GM18861 (cell line): ENCODE measurements around the gene SNX5.

Source experiments
- ATAC-seq: cut with Tn5 transposase; IDR thresholded peaks from one replicate; pipeline ENCODE4 v1.9.1; 2021; ENCODE audit not compliant: unreplicated experiment

SNX5 gene

DNA sequence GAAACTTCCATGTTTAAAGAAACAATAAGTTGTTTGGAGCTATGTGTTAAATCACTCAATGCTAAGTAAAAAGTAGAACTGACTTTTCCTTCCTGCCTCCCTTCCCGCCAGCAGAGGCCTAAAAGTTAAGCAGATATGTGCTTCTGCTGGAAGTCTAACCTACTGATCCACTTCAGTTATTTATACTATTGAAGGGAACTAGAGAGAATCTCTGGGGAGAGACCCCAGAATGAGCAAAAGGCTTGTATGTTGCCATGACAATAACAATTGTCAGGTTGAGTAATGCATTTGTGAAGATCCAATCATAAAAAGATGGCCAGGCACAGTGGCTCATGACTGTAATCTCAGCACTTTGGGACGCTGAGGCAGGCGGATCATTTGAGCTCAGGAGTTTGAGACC lies 25.0 kb upstream of the SNX5 start:
- no peak for ATAC-seq

DNA sequence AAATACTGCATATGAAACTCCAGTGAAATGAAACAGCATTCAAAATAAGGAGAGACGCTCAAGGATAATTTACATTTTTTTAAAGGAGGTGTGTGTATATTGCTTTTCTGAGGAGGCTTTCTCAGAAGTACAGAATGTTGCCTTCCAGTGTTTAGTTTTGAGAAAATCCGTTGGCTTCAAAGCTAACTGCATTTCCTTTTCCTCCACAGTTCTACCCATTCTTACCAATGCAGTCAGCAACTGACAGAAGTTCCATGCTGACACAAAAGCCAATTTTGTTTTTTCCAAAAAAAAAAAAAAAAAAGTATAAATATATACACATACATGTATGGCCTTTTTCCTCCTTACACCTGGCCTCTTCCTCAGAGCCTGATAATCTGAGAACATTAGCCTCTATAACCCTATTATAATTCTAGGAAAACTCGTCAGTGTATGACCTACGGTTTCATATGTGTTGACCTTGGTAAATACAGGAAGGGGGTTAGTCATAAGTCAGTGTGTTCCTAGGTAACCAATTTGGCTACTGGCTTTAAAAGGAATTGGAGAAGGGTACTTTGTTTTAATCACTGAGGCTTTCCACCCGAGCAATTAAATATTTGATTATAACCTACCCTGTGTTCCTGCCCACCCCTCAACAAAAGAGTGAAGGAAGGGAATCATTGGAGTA lies 24.4 kb upstream of the SNX5 start:
- ATAC-seq, result no peak

GRCh38 chr20:17992224-17992637 lies 23.6 kb upstream of the SNX5 start:
- peak; percentile 80 for ATAC-seq

- no peak for ATAC-seq
These were observed 21.8 kb upstream of the SNX5 start for GRCh38 chr20:17990278-17990972.

GRCh38 chr20:17987988-17988387 lies 19.4 kb upstream of the SNX5 start:
- ATAC-seq, result no peak

DNA sequence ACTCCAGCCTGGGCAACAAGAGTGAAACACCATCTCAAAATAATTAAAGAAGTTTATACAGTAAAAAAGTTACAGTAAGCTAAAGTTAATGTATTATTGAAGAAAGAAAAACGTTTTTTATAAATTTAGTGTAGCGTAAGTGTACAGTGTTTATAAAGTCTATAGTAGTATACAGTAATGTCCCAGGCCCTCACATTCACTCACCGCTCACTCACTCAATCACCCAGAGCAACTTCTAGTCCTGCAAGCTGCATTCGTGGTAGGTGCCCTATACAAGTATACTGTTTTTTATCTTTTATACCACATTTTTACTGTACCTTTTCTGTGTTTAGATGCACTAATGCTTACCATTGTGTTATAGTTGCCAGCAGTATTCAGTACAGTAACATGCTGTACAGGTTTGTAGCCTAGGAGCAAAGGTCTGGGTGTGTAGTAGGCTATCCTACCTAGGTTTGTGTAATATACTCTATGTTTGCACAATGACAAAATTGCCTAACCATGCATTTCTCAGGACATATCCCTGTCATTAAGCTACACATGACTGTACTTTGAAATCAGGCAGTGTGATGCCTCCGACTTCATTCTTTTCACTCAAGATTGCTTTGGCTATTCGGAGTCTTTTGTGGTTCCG lies 16.9 kb upstream of the SNX5 start:
- ATAC-seq, result no peak

DNA sequence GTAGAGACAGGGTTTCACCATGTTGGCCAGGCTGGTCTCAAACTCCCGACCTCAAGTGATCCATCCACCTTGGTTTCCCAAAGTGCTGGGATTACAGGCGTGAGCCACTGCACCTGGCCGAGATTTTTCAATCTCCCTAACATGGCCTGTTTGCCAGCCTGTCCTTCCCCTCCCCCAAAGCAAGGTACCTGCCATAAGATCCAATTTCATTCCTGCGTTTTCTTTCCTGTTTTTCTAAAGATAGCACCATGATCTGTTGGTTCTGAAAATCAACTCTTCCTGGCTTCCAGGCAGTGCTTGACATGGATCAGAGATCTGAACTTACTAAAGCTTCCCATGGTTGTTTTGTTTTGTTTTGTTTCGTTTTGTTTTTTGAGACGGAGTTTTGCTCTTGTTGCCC lies 7.7 kb upstream of the SNX5 start:
- ATAC-seq, result no peak

DNA sequence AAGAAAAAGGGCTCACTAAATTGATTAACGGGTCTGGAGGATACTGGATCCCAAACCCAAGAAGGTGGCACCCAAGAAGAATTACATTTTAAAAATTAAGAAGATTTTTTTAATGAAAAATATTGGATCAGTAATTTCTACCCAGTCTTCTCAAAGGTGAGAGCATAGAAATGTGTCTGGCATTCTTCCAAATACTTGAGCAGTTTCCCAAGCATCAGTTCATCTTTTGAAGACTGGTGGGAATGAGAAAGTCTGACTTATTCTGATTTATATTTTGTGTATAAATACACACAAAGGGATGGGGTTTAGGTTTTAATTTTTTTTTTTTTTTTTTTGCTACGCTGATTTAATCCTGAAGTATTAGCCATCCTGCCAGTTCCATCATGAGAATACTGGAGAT lies 3.5 kb upstream of the SNX5 start:
- ATAC-seq, result no peak

- ATAC-seq, result no peak
These were observed 2.9 kb upstream of the SNX5 start for GRCh38 chr20:17971300-17972013.

DNA sequence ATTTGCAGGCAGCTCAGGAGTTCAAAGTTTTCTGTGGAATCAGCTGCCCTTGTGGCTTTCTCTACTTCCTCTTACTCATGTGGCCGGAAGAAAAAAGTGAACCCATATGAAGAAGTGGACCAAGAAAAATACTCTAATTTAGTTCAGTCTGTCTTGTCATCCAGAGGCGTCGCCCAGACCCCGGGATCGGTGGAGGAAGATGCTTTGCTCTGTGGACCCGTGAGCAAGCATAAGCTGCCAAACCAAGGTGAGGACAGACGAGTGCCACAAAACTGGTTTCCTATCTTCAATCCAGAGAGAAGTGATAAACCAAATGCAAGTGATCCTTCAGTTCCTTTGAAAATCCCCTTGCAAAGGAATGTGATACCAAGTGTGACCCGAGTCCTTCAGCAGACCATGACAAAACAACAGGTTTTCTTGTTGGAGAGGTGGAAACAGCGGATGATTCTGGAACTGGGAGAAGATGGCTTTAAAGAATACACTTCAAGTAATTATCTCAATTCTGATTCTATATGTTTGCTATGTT lies 1.4 kb upstream of the SNX5 start:
- ATAC-seq, result peak; percentile 15

DNA sequence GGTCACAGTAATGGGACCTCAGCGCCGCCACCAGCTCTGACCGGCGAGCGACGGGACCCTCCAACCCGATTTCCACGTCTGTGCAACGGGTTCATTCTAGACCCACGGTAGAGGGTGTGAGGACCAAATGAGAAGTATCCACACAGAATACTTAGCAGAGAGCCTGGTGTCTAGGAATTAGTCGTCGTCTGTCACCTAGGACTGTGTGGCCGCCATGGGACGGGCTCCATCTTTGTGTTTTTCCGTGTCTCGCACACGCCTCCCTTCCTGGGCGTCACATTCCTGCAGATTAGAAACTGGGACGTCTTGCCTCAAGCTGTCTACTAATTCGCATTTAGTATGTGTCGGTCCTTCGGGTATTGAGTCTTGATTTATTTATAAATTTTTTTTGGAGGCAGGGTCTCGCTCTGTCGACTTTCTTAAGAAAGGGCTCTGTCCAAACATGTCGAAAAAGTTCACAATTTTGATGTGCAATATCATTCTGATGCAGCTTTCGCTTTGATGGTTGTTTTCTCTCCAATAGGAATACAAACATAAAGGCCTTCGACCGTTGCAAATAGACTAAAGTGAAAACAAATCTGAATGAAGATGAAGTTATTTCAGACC lies 787 bp upstream of the SNX5 start:
- no peak for ATAC-seq

DNA sequence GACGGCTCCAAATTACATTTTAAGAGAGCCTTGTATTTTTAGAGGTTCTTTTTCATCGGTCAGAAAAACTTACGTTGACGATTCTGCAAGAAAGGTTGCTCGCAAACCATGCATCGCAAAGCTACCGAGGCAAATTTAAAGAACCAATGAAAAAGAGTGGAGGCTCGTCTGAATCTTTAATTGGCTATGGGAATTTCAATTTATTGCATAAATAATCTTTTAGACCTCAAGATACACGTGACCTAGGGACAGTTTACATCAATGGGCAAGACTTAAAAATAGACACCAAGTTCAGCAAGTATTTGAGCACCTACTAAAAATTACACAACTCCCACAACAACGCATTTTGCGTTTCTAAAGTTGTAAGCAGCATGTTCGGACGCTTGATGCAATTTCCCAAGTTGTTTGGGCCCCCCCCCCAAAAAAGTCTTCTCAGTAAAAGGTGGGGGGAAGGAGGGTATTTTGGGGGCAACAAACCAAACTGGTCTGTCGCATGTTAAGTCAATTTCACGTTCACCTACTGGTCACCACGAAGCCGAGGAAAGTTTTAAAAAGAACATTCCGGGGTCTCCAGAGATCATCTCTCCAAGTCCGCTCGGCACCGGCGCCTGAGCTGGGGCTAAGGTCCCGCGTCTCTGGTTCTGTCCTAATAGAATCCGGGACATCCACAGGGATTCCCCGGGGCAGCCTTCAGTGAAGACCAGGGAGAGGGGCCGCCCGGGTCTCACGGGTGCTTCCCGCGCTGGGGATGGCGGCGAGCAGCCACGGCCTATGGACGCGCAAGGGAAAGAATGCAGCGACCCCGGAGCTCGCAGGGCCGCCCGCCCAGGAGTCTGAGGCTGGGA lies 851 bp downstream of the SNX5 start:
- no peak for ATAC-seq

DNA sequence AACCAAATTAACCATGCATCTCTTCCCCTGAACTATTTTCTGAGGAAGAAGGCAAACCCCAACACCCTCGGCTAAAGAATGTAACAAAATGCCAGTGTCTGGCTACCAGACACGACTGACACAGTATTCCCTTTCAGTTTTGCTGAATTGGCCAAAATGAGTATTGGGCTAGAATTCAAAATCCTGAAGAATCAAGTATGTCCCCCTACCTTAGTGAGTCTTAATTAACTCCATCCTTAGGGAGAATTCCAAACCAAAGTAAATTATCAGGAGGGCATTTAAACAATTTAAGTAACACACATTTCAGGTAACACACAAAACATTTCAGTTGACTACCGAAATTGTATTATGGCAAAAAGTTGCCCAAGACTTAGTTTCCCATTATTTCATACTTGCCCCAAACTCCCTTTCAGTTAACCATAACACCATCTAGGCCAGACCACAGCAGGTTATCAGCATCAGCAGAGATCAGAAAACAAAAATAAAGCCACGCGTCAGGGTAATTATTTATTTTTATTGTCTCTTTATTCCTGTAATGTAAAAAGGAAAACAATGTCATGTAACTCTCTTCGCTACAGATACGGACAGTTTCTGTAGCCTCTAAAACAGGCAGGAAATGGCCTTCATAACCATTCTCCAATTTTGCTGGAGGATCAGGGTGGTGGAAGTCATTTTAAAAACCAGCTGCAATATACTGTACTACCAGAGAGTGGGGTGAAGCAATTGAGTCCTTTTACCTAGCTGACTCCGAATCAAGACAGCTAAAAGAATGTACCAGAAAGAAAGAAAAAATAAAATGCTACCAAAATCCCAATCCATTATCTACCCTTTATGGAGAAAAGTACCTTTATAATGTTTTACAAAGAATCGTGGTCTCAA lies 1.9 kb downstream of the SNX5 start:
- no peak for ATAC-seq

DNA sequence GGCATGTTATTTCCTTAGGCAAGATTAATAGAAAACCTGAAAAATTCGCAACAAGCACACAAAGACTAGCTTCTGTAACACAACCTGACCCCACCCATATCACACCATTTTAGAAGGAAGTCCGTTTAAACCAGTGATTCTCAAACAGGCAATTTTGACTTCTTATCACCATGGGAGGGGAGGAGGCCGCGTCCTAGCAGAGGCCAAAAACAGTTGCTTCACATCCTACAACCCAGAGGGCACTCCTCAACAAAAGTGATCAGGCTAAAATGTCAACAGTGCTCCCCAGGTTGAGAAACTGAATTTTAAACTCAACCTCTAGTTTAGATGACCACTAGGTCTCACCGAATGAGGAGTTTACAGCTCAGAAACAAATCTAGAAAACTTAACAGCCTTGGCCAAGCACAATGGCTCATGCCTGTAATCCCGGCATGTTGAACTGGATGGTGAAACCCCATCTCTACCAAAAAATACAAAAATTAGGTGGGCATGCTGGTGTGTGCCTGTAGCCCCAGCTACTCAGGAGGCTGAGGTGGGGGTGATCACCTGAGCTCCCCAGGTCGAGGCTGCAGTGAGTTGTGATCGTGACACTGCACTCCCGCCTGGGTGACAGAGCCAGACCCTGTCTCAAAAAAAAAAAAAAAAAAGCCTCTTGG lies 3.4 kb downstream of the SNX5 start:
- ATAC-seq, result no peak

DNA sequence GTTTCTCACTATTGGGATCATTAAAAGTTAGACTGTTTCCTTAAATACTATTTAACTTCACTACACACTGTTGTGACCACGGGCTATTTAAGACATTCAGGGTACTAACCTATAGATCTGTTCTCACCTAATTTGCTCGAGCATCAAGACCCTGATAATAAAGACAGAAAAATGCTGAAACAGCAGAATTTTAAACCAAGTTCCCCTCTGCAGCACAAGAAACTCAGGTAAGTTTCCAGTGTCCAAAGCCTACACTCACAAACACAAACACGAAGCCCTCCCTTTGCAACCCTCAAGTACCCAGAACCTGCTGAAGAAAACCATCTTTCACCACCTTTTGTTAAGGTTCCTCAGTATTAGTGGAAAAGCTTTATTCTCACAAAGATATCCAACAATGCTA lies 4.0 kb downstream of the SNX5 start:
- ATAC-seq, result no peak

DNA sequence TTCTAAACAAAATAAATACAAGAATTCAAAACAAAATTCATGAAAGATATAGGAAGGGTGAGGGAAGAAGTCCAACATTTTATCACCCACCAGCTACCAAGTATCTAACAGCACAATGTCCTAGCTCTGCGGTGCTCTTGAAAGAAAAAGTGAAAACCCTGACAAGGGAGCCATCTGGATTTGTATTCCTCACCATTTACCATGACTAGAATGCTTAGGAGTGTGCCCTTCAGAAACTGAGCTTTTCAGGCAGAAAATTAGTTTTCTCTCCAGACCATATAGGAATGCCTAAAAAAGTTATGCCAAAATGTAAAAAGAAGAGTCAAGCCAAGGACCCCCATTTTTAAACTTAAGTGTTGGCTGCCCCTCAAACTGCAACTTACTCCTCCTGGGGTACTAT lies 4.5 kb downstream of the SNX5 start:
- no peak for ATAC-seq

DNA sequence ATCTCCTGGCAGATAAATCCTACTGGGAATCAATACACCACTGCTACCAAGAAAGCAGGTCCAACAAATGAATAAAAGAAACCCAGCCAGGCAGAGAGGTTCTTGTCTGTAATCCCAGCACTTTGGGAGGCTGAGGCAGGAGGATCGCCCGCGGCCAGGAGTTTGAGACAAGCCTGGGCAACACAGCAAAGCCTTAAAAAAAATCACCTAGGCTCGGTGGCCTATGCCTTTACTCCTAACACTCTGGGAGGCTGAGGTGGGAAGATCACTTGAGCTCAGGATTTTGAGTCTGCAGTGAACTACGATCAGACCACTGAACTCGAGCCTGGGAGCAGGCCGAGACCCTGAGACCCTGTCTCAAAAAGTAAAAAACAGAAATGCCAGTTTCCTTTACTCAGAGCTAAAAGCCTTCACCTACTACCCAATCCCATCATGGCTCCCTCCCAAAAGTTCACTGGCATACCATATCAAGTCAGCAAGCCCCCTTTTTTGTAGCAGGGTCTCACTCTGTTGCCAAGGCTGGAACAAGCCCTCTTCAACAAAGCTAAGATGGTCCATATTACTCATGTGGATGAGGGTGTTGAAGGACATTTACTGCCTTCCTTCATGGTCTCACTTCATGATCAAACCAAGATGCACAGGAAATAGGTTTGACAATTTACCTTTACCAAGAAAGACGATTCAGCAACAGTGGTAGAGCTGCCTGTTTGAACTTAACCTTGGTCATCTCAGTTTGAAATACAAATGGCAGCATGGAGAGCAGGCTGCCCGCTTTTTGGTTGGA lies 5.3 kb downstream of the SNX5 start:
- ATAC-seq, result no peak

DNA sequence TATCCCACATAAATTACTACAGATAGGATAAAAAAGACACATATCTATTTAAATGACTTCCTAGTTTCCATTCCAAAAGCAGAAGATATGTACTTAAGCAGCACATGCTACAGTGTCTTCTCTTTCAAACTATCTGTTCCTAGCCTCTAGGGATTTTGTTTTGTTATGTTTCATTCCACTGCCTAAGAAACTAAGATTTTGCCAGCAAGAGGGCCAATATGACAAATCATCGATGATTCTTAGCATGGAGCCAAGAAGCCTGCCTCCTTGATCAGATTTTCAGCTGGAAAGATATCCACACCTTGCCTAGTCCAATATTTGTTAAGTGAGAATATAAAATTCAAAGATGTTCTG lies 7.0 kb downstream of the SNX5 start:
- no peak for ATAC-seq
